Brain pericyte (primary cell): ENCODE measurements around the gene FMN2.
"Not testable (repeated sequence)": the region's sequence is repeated elsewhere in the genome, so short reads cannot be mapped to it uniquely, and the experiment has no call there.

Source experiments
- DNase-seq: peaks from one replicate; pipeline ENCODE4 v3.0.0-alpha.2; 2012; ENCODE audit warnings: low read depth, low spot score

FMN2 gene

DNA sequence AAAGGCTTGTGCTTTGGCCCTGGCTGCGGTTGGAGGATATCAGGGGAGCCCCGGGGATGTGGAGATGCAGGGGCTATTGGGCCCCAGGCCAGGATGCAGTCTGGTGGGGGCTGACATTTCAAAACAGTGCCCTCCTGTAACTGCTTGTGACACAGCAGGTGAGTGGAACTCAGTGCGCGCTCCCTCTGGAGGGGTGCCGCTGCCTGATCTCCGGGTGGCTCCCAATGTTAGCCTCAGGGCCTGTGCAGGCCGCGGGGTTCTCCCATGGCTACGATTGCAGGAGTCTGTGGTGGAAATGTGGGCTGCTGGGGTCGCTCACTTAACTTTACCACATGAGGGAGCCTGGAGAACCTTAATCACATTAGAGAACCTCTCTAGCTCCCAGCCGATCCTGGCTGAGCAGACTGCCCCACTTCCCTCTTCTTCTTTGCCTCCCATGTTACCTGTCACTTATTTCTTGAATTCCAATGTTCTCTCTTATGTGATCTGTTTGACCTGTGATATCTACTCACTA is 163.2 kb downstream of the FMN2 start:
- no peak for DNase-seq

- no peak for DNase-seq
These were observed 164.2 kb downstream of the FMN2 start for GRCh38 chr1:240255922-240256321.

DNA sequence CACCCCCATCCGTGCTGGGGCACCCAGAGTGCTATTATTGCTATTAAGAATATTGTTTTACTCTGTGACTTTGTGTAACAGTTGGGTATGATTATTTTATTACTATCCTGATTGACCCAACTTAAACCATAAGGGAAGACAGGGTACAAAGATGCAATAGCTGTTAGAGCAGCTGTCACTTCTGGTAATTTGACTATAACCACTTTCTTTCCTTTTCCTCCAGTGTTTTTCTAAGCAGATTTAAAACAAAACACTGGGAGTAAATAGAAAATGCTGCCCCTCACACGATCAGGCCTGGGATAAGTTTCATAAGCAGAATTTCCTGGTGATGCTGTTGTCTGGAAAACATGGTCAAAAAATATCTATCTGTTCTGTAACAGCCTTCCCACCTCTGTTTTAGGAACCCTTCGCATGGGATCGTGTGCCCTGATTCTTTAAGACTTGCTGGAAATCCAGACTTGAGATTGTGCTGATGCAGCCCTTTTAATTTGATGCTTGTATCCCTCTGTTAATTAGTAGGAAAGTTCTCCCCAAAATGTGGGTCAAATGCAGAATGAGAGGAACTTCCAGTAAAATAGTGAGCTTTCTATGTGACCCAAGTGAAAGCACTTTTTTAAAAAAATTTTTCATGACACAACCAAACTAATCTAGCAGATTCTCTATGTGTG is 165.3 kb downstream of the FMN2 start:
- DNase-seq = no peak

DNA sequence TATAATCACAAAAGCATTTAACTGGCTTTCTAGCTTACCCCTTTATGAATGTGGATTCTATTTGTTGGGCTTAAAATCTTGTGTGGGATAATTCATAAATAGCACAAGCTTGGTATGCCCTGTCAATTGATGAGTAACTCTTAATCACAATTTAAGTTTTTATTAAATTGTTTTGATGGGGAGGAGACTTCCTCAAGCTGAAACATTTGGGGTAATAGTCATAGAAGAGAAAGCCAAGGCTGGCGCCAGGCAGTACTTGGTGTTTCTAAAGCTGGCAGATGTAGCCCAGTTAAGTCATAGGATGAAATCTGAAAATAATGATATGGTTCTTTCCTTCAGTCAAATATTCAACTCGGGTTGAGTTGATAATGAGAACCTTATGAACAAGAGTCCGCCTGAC is 167.2 kb downstream of the FMN2 start:
- DNase-seq = peak; percentile 43

DNA sequence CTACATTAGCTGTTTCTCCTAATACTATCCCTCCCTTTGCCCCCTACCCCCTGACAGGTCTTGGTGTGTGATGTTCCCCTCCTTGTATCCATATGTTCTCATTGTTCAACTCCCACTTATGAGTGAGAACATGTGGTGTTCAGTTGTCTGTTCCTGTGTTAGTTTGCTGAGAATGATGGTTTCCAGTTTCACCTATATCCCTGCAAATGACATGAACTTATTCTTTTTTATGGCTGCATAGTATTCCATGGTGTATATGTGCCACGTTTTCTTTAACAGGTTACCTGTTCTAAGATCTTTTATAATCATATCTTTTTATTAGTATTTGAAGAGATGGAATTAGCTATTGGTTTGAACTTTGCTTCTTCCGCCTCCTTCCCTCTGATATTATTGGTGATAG is 172.8 kb downstream of the FMN2 start:
- not testable (repeated sequence) for DNase-seq

GRCh38 chr1:240271081-240271480 is 179.4 kb downstream of the FMN2 start:
- no peak for DNase-seq

- no peak for DNase-seq
These were observed 182.9 kb downstream of the FMN2 start for GRCh38 chr1:240274569-240274968.

DNA sequence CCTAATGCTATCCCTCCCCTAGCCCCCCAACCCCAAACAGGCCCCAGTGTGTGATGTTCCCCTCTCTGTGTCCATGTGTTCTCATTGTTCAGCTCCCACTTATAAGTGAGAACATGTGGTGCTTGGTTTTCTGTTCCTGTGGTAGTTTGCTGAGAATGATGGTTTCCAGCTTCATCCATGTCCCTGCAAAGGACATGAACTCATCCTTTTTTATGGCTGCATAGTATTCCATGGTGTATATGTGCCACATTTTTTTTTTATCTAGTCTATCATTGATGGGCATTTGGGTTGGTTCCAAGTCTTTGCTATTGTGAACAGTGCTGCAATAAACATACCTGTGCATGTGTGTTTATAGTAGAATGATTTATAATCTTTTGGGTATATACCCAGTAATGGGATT is 183.5 kb downstream of the FMN2 start:
- DNase-seq = not testable (repeated sequence)

DNA sequence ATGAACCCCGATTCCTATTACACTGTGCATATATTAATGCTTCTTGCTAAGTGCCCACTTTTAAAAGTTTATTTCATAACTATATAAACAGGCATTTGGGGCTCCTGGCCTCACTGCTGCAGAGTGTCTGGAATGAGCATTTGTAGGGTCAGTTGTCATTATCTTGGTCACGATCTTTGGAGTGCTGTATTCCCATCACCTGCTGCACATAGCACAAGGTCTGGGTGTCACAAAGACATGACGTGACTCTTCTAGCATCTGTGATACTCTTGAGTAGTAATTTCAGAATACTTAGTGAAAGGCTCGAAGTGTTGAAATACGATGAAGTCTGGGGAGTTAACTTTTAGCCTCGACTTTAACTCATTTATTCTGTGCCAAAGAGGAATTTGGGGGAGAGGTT is 186.4 kb downstream of the FMN2 start:
- no peak for DNase-seq

- no peak for DNase-seq
These were observed 189.1 kb downstream of the FMN2 start for GRCh38 chr1:240280560-240281322.

DNA sequence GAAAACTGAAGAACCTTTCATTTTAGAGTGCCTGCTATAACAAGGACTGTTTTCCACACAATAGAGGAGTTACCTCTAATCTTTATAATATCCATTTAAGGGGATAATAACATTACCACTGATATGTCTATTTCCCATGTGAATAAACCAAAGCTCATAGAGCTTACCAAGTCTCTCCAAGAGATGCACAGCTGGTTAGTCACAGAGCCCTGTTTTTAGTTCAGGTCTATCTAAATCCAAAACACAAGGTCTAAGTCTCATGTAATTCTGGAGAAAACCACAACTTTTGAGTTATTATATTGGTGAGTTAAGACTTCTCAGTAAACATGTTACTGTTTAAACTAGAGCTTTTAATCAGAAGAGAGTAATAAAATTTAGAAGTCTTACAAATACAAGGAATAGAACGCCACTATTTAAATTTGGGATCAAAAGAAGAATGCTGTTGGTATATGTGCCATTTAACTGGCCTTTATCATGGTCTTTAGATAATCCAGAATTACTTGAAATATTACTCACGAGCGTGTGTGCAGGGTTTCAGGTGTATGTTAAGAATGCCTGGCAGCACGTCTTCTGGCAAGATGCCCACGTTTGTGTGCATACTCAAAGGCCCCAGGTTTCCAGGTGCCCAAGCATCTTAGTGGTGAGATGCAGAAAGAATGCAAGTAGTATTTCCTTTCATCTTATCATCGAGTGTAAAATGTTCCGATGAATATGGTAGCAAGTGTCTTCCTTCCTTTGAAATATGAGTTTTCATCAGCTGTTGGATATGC is 190.6 kb downstream of the FMN2 start:
- DNase-seq = no peak

GRCh38 chr1:240284656-240285414 is 193.2 kb downstream of the FMN2 start:
- no peak for DNase-seq

DNA sequence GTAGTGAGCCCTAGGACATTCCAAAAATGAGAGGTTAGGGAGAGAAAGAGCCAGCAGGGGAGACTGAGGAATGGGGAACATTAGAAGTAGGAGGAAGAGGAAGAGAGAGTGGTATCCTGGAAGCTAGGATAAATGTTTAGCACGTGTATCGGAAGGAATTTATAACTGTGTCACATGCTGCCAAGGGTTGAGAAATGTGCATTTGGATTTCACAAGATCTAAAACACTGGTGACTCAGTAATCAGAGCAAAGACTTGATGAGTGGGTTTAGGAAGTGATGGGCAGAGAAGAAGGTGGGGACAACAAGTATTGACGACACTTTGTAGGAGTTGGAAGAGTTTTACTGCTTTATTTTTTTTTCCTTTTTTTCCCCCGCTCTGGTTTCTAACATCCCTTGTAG is 193.9 kb downstream of the FMN2 start:
- DNase-seq = no peak

DNA sequence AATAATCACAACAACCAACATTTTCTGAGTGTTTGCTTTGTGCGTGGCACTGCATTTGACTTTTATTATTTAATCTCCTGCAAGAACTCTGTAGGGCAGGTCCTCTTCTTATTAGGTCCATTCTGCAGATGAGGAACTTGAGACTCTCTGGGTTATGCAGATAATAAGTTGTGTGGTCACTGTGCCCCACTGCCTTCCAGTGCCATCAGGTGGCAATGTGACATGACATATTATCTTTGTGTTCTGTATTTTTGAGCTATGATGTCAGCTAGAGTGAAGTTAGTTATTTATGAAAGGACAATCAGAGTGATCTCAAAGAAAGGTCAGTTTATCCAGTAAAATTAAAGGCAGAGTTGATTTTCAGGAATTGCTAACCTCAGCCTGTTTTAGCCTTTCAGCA is 196.0 kb downstream of the FMN2 start:
- no peak for DNase-seq

DNA sequence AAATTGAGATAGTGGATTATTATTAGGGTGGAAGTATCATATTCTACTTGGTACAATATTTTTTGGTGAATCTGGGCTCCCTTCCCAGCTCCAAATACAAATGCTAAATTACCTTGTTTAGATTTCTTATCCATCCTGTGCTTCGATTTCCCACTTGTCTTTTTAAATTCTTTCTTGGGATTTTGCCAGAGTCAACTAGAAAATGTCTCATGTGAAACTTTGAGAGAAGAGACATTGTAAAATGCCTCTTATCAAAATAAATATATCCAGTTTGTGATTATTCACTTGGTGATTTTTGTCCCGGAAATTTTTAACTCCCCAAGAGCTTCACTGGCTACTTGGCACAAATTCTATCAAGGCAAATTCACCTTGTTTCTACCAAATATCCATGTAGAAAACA is 202.0 kb downstream of the FMN2 start:
- no peak for DNase-seq

- no peak for DNase-seq
These were observed 202.9 kb downstream of the FMN2 start for GRCh38 chr1:240294566-240294965.

- no peak for DNase-seq
These were observed 204.1 kb downstream of the FMN2 start for GRCh38 chr1:240295811-240296210.

- no peak for DNase-seq
These were observed 212.8 kb downstream of the FMN2 start for GRCh38 chr1:240304466-240304865.

DNA sequence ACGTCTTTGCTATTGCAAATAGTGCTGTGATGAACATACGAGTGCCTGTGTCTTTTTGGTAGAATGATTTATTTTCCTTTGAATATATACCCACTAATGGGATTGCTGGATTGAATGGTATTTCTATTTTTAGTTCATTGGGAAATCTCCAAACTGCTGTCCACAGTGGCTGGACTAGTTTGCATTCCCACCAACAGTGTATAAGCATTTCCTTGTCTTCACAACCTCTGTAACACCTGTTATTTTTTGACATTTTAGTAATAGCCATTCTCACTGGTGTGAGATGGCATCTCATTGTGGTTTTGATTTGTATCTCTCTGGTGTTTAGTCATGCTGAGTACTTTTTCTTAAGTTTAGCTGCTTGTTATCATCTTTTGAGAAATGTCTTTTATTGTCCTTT is 215.0 kb downstream of the FMN2 start:
- DNase-seq = no peak

GRCh38 chr1:240308096-240308495 is 216.4 kb downstream of the FMN2 start:
- DNase-seq = no peak

- DNase-seq = no peak
These were observed 218.1 kb downstream of the FMN2 start for GRCh38 chr1:240309769-240310168.
